GF-D8 (cell line): Measurements from ENCODE around the gene MEGF6.

Experiments used
- DNase-seq: peaks from one replicate; lab custom pipeline; 2025; lab: John Stamatoyannopoulos, UW

MEGF6 gene

GRCh38 chr1:3536420-3537195 lies 74.7 kb downstream of the MEGF6 start:
- DNase-seq = no peak

GRCh38 chr1:3535732-3536131 lies 75.6 kb downstream of the MEGF6 start:
- DNase-seq = no peak

GRCh38 chr1:3534803-3535637 lies 76.3 kb downstream of the MEGF6 start:
- no peak for DNase-seq

- DNase-seq = no peak
Measured at GRCh38 chr1:3533067-3534048, 78.0 kb downstream of the MEGF6 start.

- DNase-seq = no peak
Measured at GRCh38 chr1:3531928-3532327, 79.4 kb downstream of the MEGF6 start.

- no peak for DNase-seq
Measured at GRCh38 chr1:3530926-3531818, 80.1 kb downstream of the MEGF6 start.

GRCh38 chr1:3530086-3530925 lies 81.0 kb downstream of the MEGF6 start:
- DNase-seq = no peak

GRCh38 chr1:3529099-3529729 lies 82.1 kb downstream of the MEGF6 start:
- no peak for DNase-seq

- no peak for DNase-seq
Measured at GRCh38 chr1:3527774-3528173, 83.5 kb downstream of the MEGF6 start.

GRCh38 chr1:3525551-3526482 lies 85.5 kb downstream of the MEGF6 start:
- no peak for DNase-seq

- no peak for DNase-seq
Measured at GRCh38 chr1:3524556-3525203, 86.6 kb downstream of the MEGF6 start.

- no peak for DNase-seq
Measured at GRCh38 chr1:3523980-3524379, 87.3 kb downstream of the MEGF6 start.

- DNase-seq = no peak
Measured at GRCh38 chr1:3522564-3523265, 88.6 kb downstream of the MEGF6 start.

- DNase-seq = no peak
Measured at GRCh38 chr1:3522112-3522511, 89.2 kb downstream of the MEGF6 start.

- DNase-seq = no peak
Measured at GRCh38 chr1:3521426-3521825, 89.9 kb downstream of the MEGF6 start.

GRCh38 chr1:3520419-3521378 lies 90.6 kb downstream of the MEGF6 start:
- DNase-seq = no peak
